Esophagus squamous epithelium (tissue), 5 donors: ENCODE results near the gene METTL3. TPM values are rescaled to one million over a fixed set of nuclear protein-coding genes. Genes with fewer than 3 reads are reported as not detected.
"Not testable (repeated sequence)": the region's sequence is repeated elsewhere in the genome, so short reads cannot be mapped to it uniquely, and the experiment has no call there.

ENCODE experiments used
- DNase-seq: peaks from one replicate; lab custom pipeline; 2025; lab: John Stamatoyannopoulos, UW
- H3K27ac ChIP-seq, 4 donors: fragments of 200-600 bp; sonication (generic); one replicate each; pipeline ENCODE4 v1.5.1; 2016 to 2019; ENCODE audit warnings: mild to moderate bottlenecking in 1 of 4
- H3K27me3 ChIP-seq, 4 donors: fragments of 200-600 bp; sonication (generic); 1 replicate in 3 of 4; 2 replicates in 1 of 4; pipeline versions ENCODE4 v1.5.1 to v1.6.0; 2017 to 2021; ENCODE audit warnings: antibody characterized with exemption in 1 of 4
- H3K36me3 ChIP-seq, 3 donors: fragments of 200-600 bp; sonication (generic); one replicate each; pipeline ENCODE4 v1.5.1; 2016 to 2019
- H3K4me1 ChIP-seq, 3 donors: fragments of 200-600 bp; sonication (generic); one replicate each; pipeline ENCODE4 v1.5.1; 2017 to 2019
- H3K4me3 ChIP-seq, 4 donors: fragments of 200-600 bp; sonication (generic); 1 replicate in 3 of 4; 2 replicates in 1 of 4; pipeline ENCODE4 v1.5.1; 2016 to 2019; ENCODE audit warnings: mild to moderate bottlenecking in 2 of 4, moderate library complexity in 1 of 4
- H3K9me3 ChIP-seq, 3 donors: fragments of 200-600 bp; sonication (generic); one replicate each; pipeline ENCODE4 v1.5.1; 2016 to 2019
- POLR2A ChIP-seq, 4 donors: fragments of 450-650 bp; IDR thresholded peaks; one replicate each; pipeline ENCODE4 v1.6.1; 2017; ENCODE audit warnings: antibody characterized with exemption in 4 of 4, mild to moderate bottlenecking in 4 of 4, moderate library complexity in 3 of 4
- WGBS, 2 donors: methylation state at CpG; one replicate each; pipeline ENCODE4 v1.1.5; 2018; 5-methylcytosine and 5-hydroxymethylcytosine counted together
- intact Hi-C: fragments of 100-400 bp; cut with DNase I; formaldehyde crosslinking; loops from one replicate; pipeline ENCODE4 v1.15.0; 2022
- total RNA-seq, 4 donors: library from RNA; depleted of rRNA; stranded (reverse); fragments of >200 nt; gene quantifications; one replicate each; pipeline ENCODE4 v1.1.0, GENCODE V29; 2016
- TF ChIP-seq, protein P1 (sequence below), 6 experiments: fragments of 450-650 bp in 4 of 6; fragments of 200-600 bp in 2 of 6; sonication (generic) in 2 of 6; IDR thresholded peaks; one replicate each; pipeline ENCODE4 v1.5.1; 2016 to 2019; ENCODE audit warnings: antibody characterized with exemption in 6 of 6, mild to moderate bottlenecking in 4 of 6, moderate library complexity in 4 of 6
- donor health status: DM: yes; HTN: yes; CAD: no.

The METTL3 gene
- total RNA-seq, 4 donors from 2014 or later, result 26.0 to 65.0 (median 33.7) TPM

DNA sequence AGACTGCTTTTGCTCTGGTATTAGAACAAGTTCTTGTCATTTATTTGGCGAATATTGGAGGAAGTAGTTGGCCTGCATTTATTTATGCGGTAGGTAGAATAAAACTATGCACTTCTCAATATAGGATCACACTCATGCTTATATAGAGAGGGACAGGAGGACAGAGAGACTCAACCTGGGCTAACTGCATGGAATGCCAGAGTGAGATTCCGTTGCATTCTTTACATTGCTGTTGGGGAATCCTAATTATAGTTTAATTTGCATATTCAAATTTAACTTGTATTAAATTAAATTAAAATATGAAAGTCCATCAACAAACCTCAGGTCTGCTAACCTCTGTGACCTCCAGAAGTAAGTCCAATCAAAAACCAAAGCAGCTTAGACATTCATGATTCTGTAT is 42.1 kb upstream of the METTL3 start:
- TF ChIP-seq POLR2A (IDR thresholded peaks at IDR 0.05), result no peak
- TF ChIP-seq, protein P1, sequence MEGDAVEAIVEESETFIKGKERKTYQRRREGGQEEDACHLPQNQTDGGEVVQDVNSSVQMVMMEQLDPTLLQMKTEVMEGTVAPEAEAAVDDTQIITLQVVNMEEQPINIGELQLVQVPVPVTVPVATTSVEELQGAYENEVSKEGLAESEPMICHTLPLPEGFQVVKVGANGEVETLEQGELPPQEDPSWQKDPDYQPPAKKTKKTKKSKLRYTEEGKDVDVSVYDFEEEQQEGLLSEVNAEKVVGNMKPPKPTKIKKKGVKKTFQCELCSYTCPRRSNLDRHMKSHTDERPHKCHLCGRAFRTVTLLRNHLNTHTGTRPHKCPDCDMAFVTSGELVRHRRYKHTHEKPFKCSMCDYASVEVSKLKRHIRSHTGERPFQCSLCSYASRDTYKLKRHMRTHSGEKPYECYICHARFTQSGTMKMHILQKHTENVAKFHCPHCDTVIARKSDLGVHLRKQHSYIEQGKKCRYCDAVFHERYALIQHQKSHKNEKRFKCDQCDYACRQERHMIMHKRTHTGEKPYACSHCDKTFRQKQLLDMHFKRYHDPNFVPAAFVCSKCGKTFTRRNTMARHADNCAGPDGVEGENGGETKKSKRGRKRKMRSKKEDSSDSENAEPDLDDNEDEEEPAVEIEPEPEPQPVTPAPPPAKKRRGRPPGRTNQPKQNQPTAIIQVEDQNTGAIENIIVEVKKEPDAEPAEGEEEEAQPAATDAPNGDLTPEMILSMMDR (IDR thresholded peaks at IDR 0.05), result no peak
- intact Hi-C loops, result loop anchor here (10.0 kb wide), 1 partner anchor 58 kb away; no protein-coding TSS in a partner anchor
- no peaks in the 10 kb centered on the region for H3K9me3 ChIP-seq
- no peak for DNase-seq
- no peaks in the 10 kb centered on the region for H3K27me3 ChIP-seq
- H3K4me1 ChIP-seq, result peaks cover 0 to 14% (median under 1%) of the 10 kb centered on the region in 3 donors
- no peak overlapping the region for H3K4me3 ChIP-seq
- WGBS, 2 donors, result 94 to 98% methylated on average over 3 of the region's 3 CpGs
- no peak overlapping the region for H3K27ac ChIP-seq
- H3K36me3 ChIP-seq, result no peaks in the 10 kb centered on the region

DNA sequence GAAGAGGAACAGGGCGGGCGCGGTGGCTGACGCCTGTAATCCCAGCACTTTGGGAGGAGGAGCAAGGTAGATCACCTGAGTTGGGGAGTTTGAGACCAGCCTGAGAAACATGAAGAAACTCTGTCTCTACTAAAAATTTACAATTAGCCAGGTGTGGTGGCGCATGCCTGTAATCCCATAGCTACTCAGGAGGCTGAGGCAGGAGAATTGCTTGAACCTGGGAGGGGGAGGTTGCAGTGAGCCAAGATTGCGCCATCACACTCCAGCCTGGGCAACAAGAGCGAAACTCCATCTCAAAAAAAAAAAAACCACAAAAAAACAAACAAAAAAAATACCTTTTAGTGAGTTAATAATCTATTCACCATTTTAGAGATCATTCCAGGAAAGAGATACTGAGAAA is 33.4 kb upstream of the METTL3 start:
- H3K27ac ChIP-seq, DNase-seq, H3K9me3 ChIP-seq, H3K27me3 ChIP-seq, H3K4me1 ChIP-seq, intact Hi-C loops, H3K36me3 ChIP-seq, H3K4me3 ChIP-seq: not testable (repeated sequence)
- 91 to 96% methylated on average over 7 of the region's 7 CpGs for WGBS, 2 donors

DNA sequence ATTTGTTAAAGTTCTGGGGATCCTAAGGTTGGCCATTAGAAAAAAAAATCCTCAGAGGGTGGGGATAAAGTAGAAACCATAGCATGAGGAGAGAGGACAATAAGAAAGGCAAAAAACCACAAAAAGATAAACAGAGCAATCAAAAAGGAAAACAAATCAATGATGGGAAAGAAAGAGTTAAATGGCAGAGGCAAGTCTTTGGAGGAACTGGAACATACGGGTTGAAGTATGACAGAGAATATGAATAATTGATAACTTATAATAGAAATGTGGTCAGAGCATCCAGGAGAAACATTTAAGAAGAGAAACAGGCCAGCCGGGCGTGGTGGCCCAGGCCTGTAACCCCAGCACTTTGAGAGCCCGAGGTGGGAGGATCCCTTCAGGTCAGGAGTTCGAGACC is 32.8 kb upstream of the METTL3 start:
- Histone ChIP-seq H3K27me3 (peaks cover 0 to 15% (median 0%) of the 10 kb centered on the region in 4 donors), H3K4me3 (no peak overlapping the region), H3K9me3 (no peaks in the 10 kb centered on the region), H3K36me3 (no peaks in the 10 kb centered on the region), H3K4me1 (peaks cover 0 to 4% (median 0%) of the 10 kb centered on the region in 3 donors), H3K27ac (no peak overlapping the region)
- TF ChIP-seq, protein P1 (IDR thresholded peaks at IDR 0.05), result no peak
- TF ChIP-seq POLR2A (IDR thresholded peaks at IDR 0.05), result no peak
- no peak for DNase-seq
- WGBS, 2 donors, result 43 to 45% methylated on average over 5 of the region's 5 CpGs
- intact Hi-C loops, result no loop called here

DNA sequence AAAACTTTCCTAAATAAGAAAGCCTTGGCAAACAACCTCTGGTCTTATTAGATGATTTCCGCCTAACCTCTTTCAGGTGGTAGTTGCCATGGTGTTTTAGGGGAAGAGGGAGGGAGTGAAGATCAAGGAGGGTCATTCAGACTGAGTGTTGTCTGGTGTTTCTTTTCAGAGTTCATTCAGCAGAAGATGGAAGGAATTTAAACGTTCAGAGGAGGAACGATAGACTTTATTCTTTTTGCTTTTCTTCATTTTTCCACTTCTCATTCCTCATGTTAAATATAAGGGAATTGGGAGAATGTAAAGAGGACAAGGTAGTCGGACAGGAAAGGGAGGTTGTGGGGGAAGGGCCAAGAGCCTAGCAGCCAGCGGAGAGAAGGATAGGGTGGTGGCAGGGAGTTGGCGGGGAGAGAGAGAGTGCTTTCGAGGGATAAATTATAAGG is 32.4 kb upstream of the METTL3 start:
- TF ChIP-seq POLR2A (IDR thresholded peaks at IDR 0.05), result no peak
- TF ChIP-seq, protein P1 (IDR thresholded peaks at IDR 0.05), result no peak
- peaks cover 0 to 4% (median 0%) of the 10 kb centered on the region in 3 donors for H3K4me1 ChIP-seq
- DNase-seq, result no peak
- no peaks in the 10 kb centered on the region for H3K36me3 ChIP-seq
- H3K9me3 ChIP-seq, result no peaks in the 10 kb centered on the region
- H3K4me3 ChIP-seq, result no peak overlapping the region
- intact Hi-C loops, result no loop called here
- 29 to 33% methylated on average over 7 of the region's 7 CpGs for WGBS, 2 donors
- peaks cover 0 to 17% (median 0%) of the 10 kb centered on the region in 4 donors for H3K27me3 ChIP-seq
- no peak overlapping the region for H3K27ac ChIP-seq

DNA sequence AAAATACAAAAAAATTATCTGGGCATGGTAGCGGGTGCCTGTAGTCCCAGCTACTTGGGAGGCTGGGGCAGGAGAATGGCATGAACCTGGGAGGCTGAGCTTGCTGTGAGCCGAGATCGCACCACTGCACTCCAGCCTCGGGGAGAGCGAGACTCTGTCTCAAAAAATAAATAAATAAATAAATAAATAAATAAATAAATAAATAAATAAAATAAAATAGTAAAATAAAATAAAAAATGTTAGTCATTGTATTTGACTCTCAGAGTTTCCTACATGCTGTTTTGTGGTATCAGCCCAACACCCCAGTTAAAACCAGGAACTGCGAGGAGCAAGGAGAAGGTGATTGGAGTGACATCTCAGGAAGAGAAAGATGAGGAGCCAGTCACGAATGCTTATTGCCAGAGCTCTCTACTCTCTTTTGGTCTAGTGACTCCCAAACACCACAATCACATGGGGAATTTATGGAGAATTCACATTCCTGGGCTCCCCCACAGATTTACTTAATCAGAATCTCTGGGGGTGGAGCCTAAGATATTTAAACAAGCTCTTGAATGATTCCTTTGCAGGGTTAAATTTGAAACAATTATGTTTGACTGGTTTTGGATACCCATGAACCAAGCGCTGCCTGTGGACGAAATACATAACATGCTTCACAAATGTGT is 30.4 kb upstream of the METTL3 start:
- no peaks in the 10 kb centered on the region for H3K9me3 ChIP-seq
- no peak for DNase-seq
- intact Hi-C loops, result no loop called here
- no peak overlapping the region for H3K27ac ChIP-seq
- H3K27me3 ChIP-seq, result peaks cover 0 to 33% (median 0%) of the 10 kb centered on the region in 4 donors
- TF ChIP-seq POLR2A (IDR thresholded peaks at IDR 0.05), result no peak
- TF ChIP-seq, protein P1 (IDR thresholded peaks at IDR 0.05), result no peak
- H3K4me3 ChIP-seq, result no peak overlapping the region
- no peaks in the 10 kb centered on the region for H3K36me3 ChIP-seq
- 81 to 83% methylated on average over 9 of the region's 9 CpGs for WGBS, 2 donors
- H3K4me1 ChIP-seq, result peaks cover 0 to 11% (median 5%) of the 10 kb centered on the region in 3 donors
